Skeletal muscle tissue (tissue), 4 donors: Measurements from ENCODE around the gene HPD. TPM values are rescaled to one million over a fixed set of nuclear protein-coding genes. Genes with fewer than 3 reads are reported as not detected.
A peak's percentile ranks its signal among the peaks of the same experiment; 100 is the strongest.
"Not testable (repeated sequence)": the region's sequence is repeated elsewhere in the genome, so short reads cannot be mapped to it uniquely, and the experiment has no call there.

ENCODE experiments used
- H3K27ac ChIP-seq: one replicate; pipeline ENCODE4 v1.7.0; 2013; ENCODE audit warnings: mild to moderate bottlenecking, low read depth, low read length, inconsistent platforms
- H3K27me3 ChIP-seq, 3 donors: one replicate each; pipeline ENCODE4 v1.7.0; 2013; ENCODE audit warnings: low read length in 3 of 3; ENCODE audit not compliant: control insufficient read depth in 3 of 3, insufficient read depth in 3 of 3
- H3K36me3 ChIP-seq, 3 donors: one replicate each; pipeline ENCODE4 v1.7.0; 2013; ENCODE audit warnings: low read length in 3 of 3; ENCODE audit not compliant: control insufficient read depth in 3 of 3, insufficient read depth in 3 of 3
- H3K4me1 ChIP-seq, 3 donors: one replicate each; pipeline ENCODE4 v1.7.0; 2013; ENCODE audit warnings: low read length in 3 of 3, mild to moderate bottlenecking in 3 of 3; ENCODE audit not compliant: control insufficient read depth in 3 of 3, insufficient read depth in 3 of 3
- H3K4me3 ChIP-seq, 3 donors: one replicate each; pipeline ENCODE4 v1.7.0; 2013; ENCODE audit warnings: low read length in 3 of 3
- H3K9ac ChIP-seq, 3 donors: one replicate each; pipeline ENCODE4 v1.7.0; 2013; ENCODE audit warnings: low read length in 3 of 3, mild to moderate bottlenecking in 3 of 3, moderate library complexity in 2 of 3, low read depth in 1 of 3
- H3K9me3 ChIP-seq, 3 donors: one replicate each; pipeline ENCODE4 v1.7.0; 2013; ENCODE audit warnings: low read length in 3 of 3; ENCODE audit not compliant: control insufficient read depth in 3 of 3
- total RNA-seq: library from RNA; depleted of rRNA; stranded (reverse); fragments of >200 nt; gene quantifications from one replicate; pipeline ENCODE4 v1.2.3, GENCODE V29; 2014
- donor health status: Osteomylitis.

The HPD gene
- total RNA-seq, 1 donor from 2014 or later, result not detected

GRCh38 chr12:121871467-121871866, 12.8 kb upstream of the HPD start:
- H3K9me3 ChIP-seq, result no peaks in the 10 kb centered on the region
- H3K9ac ChIP-seq, result no peak overlapping the region

GRCh38 chr12:121869229-121869628, 10.6 kb upstream of the HPD start:
- not testable (repeated sequence) for H3K4me1 ChIP-seq, H3K4me3 ChIP-seq, H3K9ac ChIP-seq, H3K27me3 ChIP-seq, H3K36me3 ChIP-seq, H3K9me3 ChIP-seq, H3K27ac ChIP-seq

More at GRCh38 chr12:121871467-121871866, 12.8 kb upstream of the HPD start:
- Histone ChIP-seq H3K27ac (no peak overlapping the region), H3K36me3 (no peaks in the 10 kb centered on the region), H3K27me3 (peaks cover 0 to under 1% (median 0%) of the 10 kb centered on the region in 3 donors), H3K4me1 (no peaks in the 10 kb centered on the region), H3K4me3 (no peak overlapping the region)

DNA sequence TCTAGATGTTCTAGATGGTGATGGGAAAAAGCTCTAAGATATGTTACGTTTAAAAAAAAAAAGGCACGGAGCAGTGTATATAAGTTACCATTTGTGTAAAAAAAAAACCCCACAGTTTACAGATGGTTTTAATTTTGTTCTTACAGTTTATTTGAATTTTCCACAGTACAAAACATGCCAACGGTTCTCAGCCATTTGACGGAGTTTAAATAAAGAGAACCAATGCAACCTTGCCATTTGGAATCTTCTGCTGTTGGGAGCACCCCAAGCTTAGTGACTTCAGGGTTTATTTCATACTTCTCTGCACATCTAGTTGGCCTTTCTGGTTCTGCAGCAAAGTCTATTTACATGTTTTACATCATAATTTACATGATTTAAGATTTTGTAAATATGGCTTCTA, 7.7 kb upstream of the HPD start:
- no peak overlapping the region for H3K4me3 ChIP-seq
- H3K27ac ChIP-seq, result no peak overlapping the region
- H3K27me3 ChIP-seq, result no peaks in the 10 kb centered on the region
- H3K9me3 ChIP-seq, result no peaks in the 10 kb centered on the region
- no peak overlapping the region for H3K9ac ChIP-seq
- H3K36me3 ChIP-seq, result no peaks in the 10 kb centered on the region
- H3K4me1 ChIP-seq, result peaks cover 7 to 15% (median 15%) of the 10 kb centered on the region in 3 donors

- Histone ChIP-seq H3K36me3 (no peaks in the 10 kb centered on the region), H3K9me3 (no peaks in the 10 kb centered on the region), H3K4me1 (peaks cover 31 to 40% (median 38%) of the 10 kb centered on the region in 3 donors), H3K9ac (peak overlapping the region; percentile 3 to 72 (median 57)), H3K4me3 (peak overlapping the region in 1 of 3 donors; percentile 29), H3K27ac (peak overlapping the region; percentile 23), H3K27me3 (no peaks in the 10 kb centered on the region)
Measured at GRCh38 chr12:121861636-121862254, 3.1 kb upstream of the HPD start.

DNA sequence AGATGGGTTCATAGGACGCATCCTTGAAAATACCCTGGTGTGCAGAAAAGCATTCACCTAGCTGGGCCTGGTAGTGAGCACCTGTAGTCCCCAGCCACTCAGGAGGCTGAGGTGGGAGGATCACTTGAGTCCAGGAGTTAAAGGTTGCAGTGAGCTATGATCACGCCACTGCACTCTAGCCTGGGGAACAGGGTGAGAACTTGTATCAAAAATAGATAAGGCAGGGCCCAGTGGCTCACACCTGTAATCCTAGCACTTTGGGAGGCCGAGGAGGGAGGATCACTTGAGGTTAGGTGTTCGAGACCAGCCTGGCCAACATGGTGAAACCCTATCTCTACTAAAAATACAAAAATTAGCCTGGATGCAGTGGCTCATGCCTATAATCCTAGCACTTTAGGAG, 2.0 kb upstream of the HPD start:
- peaks cover 31 to 40% (median 38%) of the 10 kb centered on the region in 3 donors for H3K4me1 ChIP-seq
- H3K27me3 ChIP-seq, H3K9me3 ChIP-seq, H3K9ac ChIP-seq, H3K36me3 ChIP-seq, H3K27ac ChIP-seq, H3K4me3 ChIP-seq: not testable (repeated sequence)

DNA sequence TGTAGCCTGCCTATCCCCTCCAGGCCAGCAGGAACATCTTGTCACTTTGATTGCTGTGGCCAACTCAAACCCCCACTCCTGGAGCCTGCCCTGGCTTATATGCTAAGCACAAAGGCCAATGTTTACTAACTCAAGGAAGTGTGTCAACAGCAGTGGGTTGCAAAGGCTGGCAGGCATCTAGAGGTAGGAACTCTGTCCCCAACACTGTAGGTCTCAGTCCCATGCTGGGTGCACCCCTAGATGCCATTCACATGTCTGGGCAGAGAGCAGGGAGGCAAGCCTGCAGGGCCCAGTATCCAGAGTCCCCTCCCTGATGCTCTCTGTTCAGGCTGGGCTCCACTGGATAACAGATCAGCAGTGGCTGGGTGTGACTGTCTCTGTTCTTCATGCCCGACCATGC, 1.6 kb upstream of the HPD start:
- no peak overlapping the region for H3K27ac ChIP-seq
- no peaks in the 10 kb centered on the region for H3K36me3 ChIP-seq
- H3K9me3 ChIP-seq, result no peaks in the 10 kb centered on the region
- no peak overlapping the region for H3K9ac ChIP-seq
- H3K4me3 ChIP-seq, result no peak overlapping the region
- peaks cover 31 to 40% (median 38%) of the 10 kb centered on the region in 3 donors for H3K4me1 ChIP-seq
- H3K27me3 ChIP-seq, result no peaks in the 10 kb centered on the region

DNA sequence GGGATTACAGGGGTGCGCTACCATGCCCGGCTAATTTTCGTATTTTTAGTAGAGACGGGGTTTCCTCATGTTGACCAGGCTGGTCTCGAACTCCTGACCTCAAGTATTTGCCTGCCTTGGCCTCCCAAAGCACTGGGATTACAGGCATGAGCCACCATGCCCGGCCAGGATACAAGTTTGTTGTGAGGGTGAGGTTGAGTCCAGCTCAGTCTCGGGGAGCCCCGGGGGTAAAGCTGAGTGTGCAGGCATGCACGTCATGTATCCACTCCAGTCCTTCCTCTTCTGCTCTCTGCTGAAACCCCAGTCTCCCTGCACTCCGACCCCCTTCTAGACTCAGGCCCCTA, 369 bp downstream of the HPD start:
- Histone ChIP-seq H3K9ac (peak overlapping the region; percentile 50 to 76 (median 66)), H3K4me1 (peaks cover 31 to 39% (median 35%) of the 10 kb centered on the region in 3 donors), H3K4me3 (peak overlapping the region in 1 of 3 donors; percentile 17), H3K36me3 (no peaks in the 10 kb centered on the region), H3K27me3 (no peaks in the 10 kb centered on the region), H3K27ac (peak overlapping the region; percentile 84), H3K9me3 (no peaks in the 10 kb centered on the region)

DNA sequence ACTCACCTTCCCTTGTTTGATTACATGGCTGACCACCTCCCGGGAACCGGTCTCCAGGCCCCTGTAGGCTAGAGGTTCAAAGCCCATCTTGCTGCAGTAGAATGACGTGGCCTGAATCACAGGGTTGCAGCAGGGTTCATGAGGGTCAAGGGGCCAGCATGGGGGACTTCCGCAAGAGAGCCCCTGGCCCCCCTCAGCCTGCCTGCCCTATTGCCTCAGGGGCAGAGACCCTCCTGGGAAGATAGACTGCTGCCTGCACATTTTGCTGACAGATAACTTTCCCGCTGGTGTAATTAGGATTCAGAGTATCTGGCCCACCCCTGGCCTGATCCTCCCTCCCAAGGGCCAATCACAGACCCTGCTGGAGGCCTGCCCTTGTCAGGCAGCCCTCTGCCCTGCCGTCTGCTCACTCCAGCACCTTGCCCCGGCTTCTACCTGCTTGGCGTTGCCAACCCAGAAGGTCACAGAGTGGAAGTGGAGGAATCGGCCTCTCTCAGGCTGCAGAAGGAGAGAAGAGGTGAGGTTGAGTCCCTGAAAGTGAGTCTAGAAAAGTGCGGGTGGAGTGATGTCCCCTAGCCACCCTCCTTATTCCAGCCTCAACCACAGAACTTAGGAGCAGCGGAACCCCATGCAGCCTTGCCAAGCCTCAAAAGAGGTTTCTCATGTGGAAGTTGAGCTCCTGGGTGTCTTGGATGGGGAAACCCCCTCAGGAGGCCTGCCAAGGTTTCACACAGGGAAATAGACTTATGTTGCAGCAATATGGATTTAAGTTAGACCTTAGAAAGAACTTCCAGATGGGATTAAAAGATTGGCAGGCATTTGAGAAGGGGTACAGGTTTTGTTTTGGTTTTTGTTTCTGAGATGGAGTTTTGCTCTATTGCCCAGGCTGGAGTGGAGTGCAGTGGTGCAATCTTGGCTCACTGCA, 1.1 kb downstream of the HPD start:
- Histone ChIP-seq H3K27me3 (no peaks in the 10 kb centered on the region), H3K9me3 (no peaks in the 10 kb centered on the region), H3K4me3 (no peak overlapping the region), H3K27ac (no peak overlapping the region), H3K4me1 (peaks cover 31 to 35% (median 32%) of the 10 kb centered on the region in 3 donors), H3K9ac (no peak overlapping the region), H3K36me3 (no peaks in the 10 kb centered on the region)

DNA sequence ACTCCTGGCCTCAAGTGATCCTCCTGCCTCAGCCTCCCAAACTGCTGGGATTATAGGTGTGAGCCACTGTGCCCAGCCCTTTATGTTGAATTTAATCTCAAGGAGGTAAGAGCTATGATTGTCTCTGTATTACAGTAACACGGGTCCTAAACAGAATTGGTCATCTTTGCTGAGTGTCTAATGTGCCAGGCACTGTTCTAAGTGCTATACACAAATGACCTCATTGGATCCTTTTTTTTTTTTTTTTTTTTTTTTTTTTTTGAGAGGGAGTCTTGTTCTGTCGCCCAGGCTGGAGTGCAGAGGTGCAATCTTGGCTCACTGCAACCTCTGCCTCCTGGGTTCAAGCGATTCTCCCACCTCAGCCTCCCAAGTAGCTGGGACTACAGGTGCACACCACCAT, 6.3 kb downstream of the HPD start:
- not testable (repeated sequence) for H3K27me3 ChIP-seq, H3K9me3 ChIP-seq, H3K4me3 ChIP-seq, H3K4me1 ChIP-seq, H3K27ac ChIP-seq, H3K36me3 ChIP-seq, H3K9ac ChIP-seq

DNA sequence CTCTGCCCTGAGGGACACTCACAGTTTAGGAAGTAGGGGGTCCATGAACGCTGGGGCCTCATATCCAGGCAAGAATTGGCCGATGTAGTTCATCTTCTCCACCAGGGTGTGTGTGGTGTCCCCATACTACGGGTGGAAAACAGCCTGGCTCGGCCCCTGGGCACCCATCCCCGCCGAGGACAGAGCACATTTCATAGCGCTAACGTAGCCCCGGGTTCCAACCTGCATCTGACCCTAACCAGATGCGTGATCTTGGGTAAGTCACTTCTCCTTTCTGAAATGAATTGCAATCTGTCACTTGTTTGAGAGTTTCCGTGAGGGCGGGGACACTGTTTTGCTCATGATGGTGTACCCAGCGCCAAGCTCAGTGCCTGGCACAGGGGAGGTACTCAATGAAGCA, 9.0 kb downstream of the HPD start:
- Histone ChIP-seq H3K4me3 (no peak overlapping the region), H3K9ac (no peak overlapping the region)

More for the DNA sequence above, 9.0 kb downstream of the HPD start:
- no peak overlapping the region for H3K27ac ChIP-seq
- no peaks in the 10 kb centered on the region for H3K4me1 ChIP-seq
- H3K9me3 ChIP-seq, result no peaks in the 10 kb centered on the region
- H3K36me3 ChIP-seq, result no peaks in the 10 kb centered on the region
- no peaks in the 10 kb centered on the region for H3K27me3 ChIP-seq
